ENCODE data around the gene C5orf58. TPM values are rescaled to one million over a fixed set of nuclear protein-coding genes. Genes with fewer than 3 reads are reported as not detected.
A peak's percentile ranks its signal among the peaks of the same experiment; 100 is the strongest.
"Not testable (repeated sequence)": the region's sequence is repeated elsewhere in the genome, so short reads cannot be mapped to it uniquely, and the experiment has no call there.

The C5orf58 gene
- polyA plus RNA-seq, 5 donors = 0.29 to 0.94 (median 0.31) TPM

GRCh38 chr5:170223360-170223759, 9.4 kb upstream of the C5orf58 start:
- no peak for DNase-seq

- no peak for DNase-seq
Observed at GRCh38 chr5:170223906-170224305, 8.9 kb upstream of the C5orf58 start.

- DNase-seq = peak; percentile 54 to 68
Observed at GRCh38 chr5:170225326-170226128, 7.3 kb upstream of the C5orf58 start.

GRCh38 chr5:170226129-170226615, 6.6 kb upstream of the C5orf58 start:
- DNase-seq = no peak

- DNase-seq = no peak
Observed at GRCh38 chr5:170226661-170227060, 6.1 kb upstream of the C5orf58 start.

- no peak for DNase-seq
Observed at GRCh38 chr5:170228762-170229435, 3.9 kb upstream of the C5orf58 start.

GRCh38 chr5:170233358-170233892, 640 bp downstream of the C5orf58 start:
- DNase-seq = no peak

GRCh38 chr5:170235876-170236864, 3.4 kb downstream of the C5orf58 start:
- no peak for DNase-seq

GRCh38 chr5:170238456-170239196, 5.8 kb downstream of the C5orf58 start:
- no peak for DNase-seq

- not testable (repeated sequence) for DNase-seq
Observed at GRCh38 chr5:170245436-170245835, 12.7 kb downstream of the C5orf58 start.

GRCh38 chr5:170246126-170246870, 13.5 kb downstream of the C5orf58 start:
- DNase-seq = no peak

GRCh38 chr5:170247363-170247762, 14.6 kb downstream of the C5orf58 start:
- DNase-seq = peak; percentile 70 to 74

- no peak for DNase-seq
Observed at GRCh38 chr5:170248172-170248930, 15.6 kb downstream of the C5orf58 start.

GRCh38 chr5:170248931-170249227, 16.1 kb downstream of the C5orf58 start:
- DNase-seq = not testable (repeated sequence)

- DNase-seq = no peak
Observed at GRCh38 chr5:170249355-170249754, 16.6 kb downstream of the C5orf58 start.

GRCh38 chr5:170250810-170251317, 18.1 kb downstream of the C5orf58 start:
- DNase-seq = no peak

- no peak for DNase-seq
Observed at GRCh38 chr5:170251462-170251861, 18.7 kb downstream of the C5orf58 start.

GRCh38 chr5:170252109-170252508, 19.3 kb downstream of the C5orf58 start:
- DNase-seq = no peak

- DNase-seq = no peak
Observed at GRCh38 chr5:170252720-170253350, 20.1 kb downstream of the C5orf58 start.
